IMR-90 (cell line): Measurements from ENCODE around the gene EML4. TPM values are rescaled to one million over a fixed set of nuclear protein-coding genes. Genes with fewer than 3 reads are reported as not detected.

Experiments
- ATAC-seq: fragments of 200-7000 bp; cut with Tn5 transposase; 2 replicates; pipeline ENCODE4 v1.9.1; 2020; ENCODE audit warnings: low read depth, mild to moderate bottlenecking, moderate library complexity
- BruUV-seq: library from RNA; stranded (reverse); fragments of 400-500 nt; replicated peaks from 2 replicates; lab custom pipeline; 2021; lab: Mats Ljungman, UMichigan
- CTCF ChIA-PET: fragments of 300-600 bp; formaldehyde crosslinking; extraction: SDS; loops from one replicate; lab custom pipeline; 2021; ENCODE audit warnings: antibody characterized with exemption; lab: Yijun Ruan, JAX
- POLR2A ChIA-PET: fragments of 300-600 bp; sonication (Branson Sonifier 250); formaldehyde crosslinking; loops from one replicate; lab custom pipeline; 2022; ENCODE audit warnings: antibody characterized with exemption; ENCODE audit not compliant: unreplicated experiment; lab: Charles Lee
- DNase-seq: peaks from one replicate; pipeline ENCODE4 v3.0.0; 2013
- H2AFZ ChIP-seq: replicated peaks from 2 replicates; pipeline ENCODE3; 2013; ENCODE audit warnings: low read length, mild to moderate bottlenecking; ENCODE audit not compliant: poor library complexity
- H2AK5ac ChIP-seq: 2 replicates; pipeline ENCODE4 v1.6.1; 2013; ENCODE audit warnings: low read depth, low read length, inconsistent platforms
- H2AK9ac ChIP-seq: replicated peaks from 2 replicates; pipeline ENCODE3; 2013; ENCODE audit warnings: mild to moderate bottlenecking, low read depth, low read length, moderate library complexity; ENCODE audit not compliant: poor library complexity
- H2BK120ac ChIP-seq: 2 replicates; pipeline ENCODE4 v1.6.1; 2013; ENCODE audit warnings: low read depth, low read length, inconsistent platforms
- H2BK15ac ChIP-seq: 3 replicates; pipeline ENCODE4 v1.6.1; 2013; ENCODE audit warnings: low read depth, low read length, inconsistent platforms
- H2BK20ac ChIP-seq: 2 replicates; pipeline ENCODE4 v1.6.1; 2013; ENCODE audit warnings: low read depth, mild to moderate bottlenecking, inconsistent platforms, low read length, moderate library complexity
- H2BK5ac ChIP-seq: 2 replicates; pipeline ENCODE4 v1.6.1; 2013; ENCODE audit warnings: mild to moderate bottlenecking, low read depth, low read length, inconsistent platforms; ENCODE audit not compliant: poor library complexity, severe bottlenecking
- H3K14ac ChIP-seq: replicated peaks from 2 replicates; pipeline ENCODE4 v1.6.1; 2013; ENCODE audit warnings: low read depth, low read length, inconsistent platforms
- H3K18ac ChIP-seq: 2 replicates; pipeline ENCODE4 v1.6.1; 2013; ENCODE audit warnings: low read depth, low read length, control low read depth
- H3K23ac ChIP-seq: 2 replicates; pipeline ENCODE4 v1.6.1; 2013; ENCODE audit warnings: low read depth, low read length, inconsistent platforms
- H3K27ac ChIP-seq: 2 replicates; pipeline ENCODE4 v1.5.1; 2013; ENCODE audit warnings: mild to moderate bottlenecking, control low read depth, low read length; ENCODE audit not compliant: insufficient read depth
- H3K27me3 ChIP-seq: 2 replicates; pipeline ENCODE4 v1.6.1; 2013; ENCODE audit warnings: low read length; ENCODE audit not compliant: control insufficient read depth, insufficient read depth
- H3K36me3 ChIP-seq: 2 replicates; pipeline ENCODE4 v1.6.1; 2013; ENCODE audit warnings: low read length, mixed read lengths; ENCODE audit not compliant: control insufficient read depth, insufficient read depth
- H3K4ac ChIP-seq: 2 replicates; pipeline ENCODE4 v1.6.1; 2013; ENCODE audit warnings: low read depth, low read length, inconsistent platforms
- H3K4me1 ChIP-seq: 2 replicates; pipeline ENCODE4 v1.6.1; 2013; ENCODE audit warnings: low read length, mixed read lengths; ENCODE audit not compliant: control insufficient read depth, insufficient read depth
- H3K4me2 ChIP-seq: 2 replicates; pipeline ENCODE4 v1.6.1; 2013; ENCODE audit warnings: low read depth, mild to moderate bottlenecking, control low read depth, low read length, moderate library complexity
- H3K4me3 ChIP-seq: 2 replicates; pipeline ENCODE4 v1.5.1; 2013; ENCODE audit warnings: low read depth, mild to moderate bottlenecking, control low read depth, low read length, moderate library complexity; ENCODE audit not compliant: insufficient read depth
- H3K56ac ChIP-seq: 2 replicates; pipeline ENCODE4 v1.6.1; 2013; ENCODE audit warnings: low read length, inconsistent platforms; ENCODE audit not compliant: insufficient read depth; ENCODE audit errors: extremely low read depth
- H3K79me1 ChIP-seq, 2 experiments: 2 replicates each; pipeline ENCODE4 v1.6.1; 2013; ENCODE audit warnings: low read length in 2 of 2, inconsistent platforms in 1 of 2, low read depth in 1 of 2
- H3K9ac ChIP-seq: 2 replicates; pipeline ENCODE4 v1.6.1; 2013; ENCODE audit warnings: low read depth, low read length, control low read depth
- H3K9me1 ChIP-seq: 2 replicates; pipeline ENCODE4 v1.6.1; 2013; ENCODE audit warnings: low read length, inconsistent platforms; ENCODE audit not compliant: insufficient read depth
- H3K9me3 ChIP-seq: 2 replicates; pipeline ENCODE4 v1.6.1; 2013; ENCODE audit warnings: low read length; ENCODE audit not compliant: control insufficient read depth, insufficient read depth
- H4K20me1 ChIP-seq: 2 replicates; pipeline ENCODE4 v1.6.1; 2013; ENCODE audit warnings: low read length, inconsistent platforms; ENCODE audit not compliant: insufficient read depth
- H4K5ac ChIP-seq: 2 replicates; pipeline ENCODE4 v1.6.1; 2013; ENCODE audit warnings: mild to moderate bottlenecking, low read depth, low read length, control low read depth
- H4K8ac ChIP-seq, 2 experiments: 2 replicates each; pipeline ENCODE4 v1.6.1; 2013; ENCODE audit warnings: low read depth in 2 of 2, low read length in 2 of 2, control low read depth in 1 of 2, inconsistent platforms in 1 of 2
- H4K91ac ChIP-seq: 2 replicates; pipeline ENCODE4 v1.6.1; 2013; ENCODE audit warnings: low read depth, low read length, inconsistent platforms; ENCODE audit not compliant: insufficient read depth
- BHLHE40 ChIP-seq: fragments of 150-350 bp; IDR thresholded peaks from 2 replicates; pipeline ENCODE4 v1.6.1; 2016; ENCODE audit warnings: mild to moderate bottlenecking, low read depth, low read length
- CHD1 ChIP-seq: IDR thresholded peaks from 2 replicates; pipeline ENCODE4 v1.6.1; 2012; ENCODE audit warnings: low read depth, low read length, improper control_type of control experiment
- CTCF ChIP-seq: conservative IDR thresholded peaks from 2 replicates; pipeline ENCODE4 v1.5.1; 2012; ENCODE audit warnings: mild to moderate bottlenecking, low read depth, low read length, improper control_type of control experiment
- FOS ChIP-seq: fragments of 150-350 bp; IDR thresholded peaks from 2 replicates; pipeline ENCODE4 v1.6.1; 2016; ENCODE audit warnings: low read depth, low read length
- MAFK ChIP-seq: IDR thresholded peaks from 2 replicates; pipeline ENCODE4 v1.6.1; 2012; ENCODE audit warnings: low read depth, low read length, improper control_type of control experiment
- MAZ ChIP-seq: IDR thresholded peaks from 2 replicates; pipeline ENCODE4 v1.6.1; 2012; ENCODE audit warnings: low read depth, mild to moderate bottlenecking, low read length, improper control_type of control experiment, moderate library complexity, borderline replicate concordance
- RFX5 ChIP-seq: IDR thresholded peaks from 2 replicates; pipeline ENCODE4 v1.8.0; 2012; ENCODE audit warnings: low read depth, mild to moderate bottlenecking, low read length, moderate library complexity
- SMC3 ChIP-seq: fragments of 150-350 bp; IDR thresholded peaks from 2 replicates; pipeline ENCODE4 v1.6.1; 2016; ENCODE audit warnings: low read depth, mild to moderate bottlenecking, antibody characterized with exemption, low read length, moderate library complexity
- WGBS, 2 experiments: methylation state at CpG; one replicate each; pipeline versions ENCODE4 v1.1.5 to v1.1.7; 2013; ENCODE audit warnings: missing lambda C conversion rate in 2 of 2; ENCODE audit not compliant: insufficient read length in 1 of 2; ENCODE audit errors: extremely low coverage in 2 of 2; 5-methylcytosine and 5-hydroxymethylcytosine counted together
- dilution Hi-C: fragments of 300-500 bp; cut with HindIII; formaldehyde crosslinking; loops from one replicate; pipeline ENCODE4 v1.14.3; 2018; ENCODE audit warnings: low sequenced_read_pairs; ENCODE audit not compliant: unreplicated experiment
- in situ Hi-C: fragments of 300-500 bp; cut with MboI; formaldehyde crosslinking; loops from 3 replicates; pipeline ENCODE4 v1.14.3; 2019; ENCODE audit warnings: low sequenced_read_pairs, inconsistent platforms, mixed read lengths
- intact Hi-C: fragments of 100-400 bp; cut with micrococcal nuclease; formaldehyde crosslinking; loops from 2 replicates; pipeline ENCODE4 v1.10.0; 2022
- polyA plus RNA-seq, 3 experiments: library from polyadenylated mRNA; depleted of rRNA; stranded (reverse); fragments of >200 nt; gene quantifications; 2 replicates each; pipeline ENCODE4 v1.2.3, GENCODE V29; 2012; ENCODE audit warnings: low replicate concordance in 1 of 3
- total RNA-seq: library from RNA; depleted of rRNA; stranded (reverse); fragments of >200 nt; gene quantifications from 2 replicates; pipeline ENCODE4 v1.2.3, GENCODE V29; 2012
- TF ChIP-seq, protein P1 (sequence below): fragments of 150-350 bp; IDR thresholded peaks from 2 replicates; pipeline ENCODE4 v1.6.1; 2016; ENCODE audit warnings: low read depth, mild to moderate bottlenecking, low read length, moderate library complexity, borderline replicate concordance
- TF ChIP-seq, protein P2 (sequence below): fragments of 150-350 bp; IDR thresholded peaks from 2 replicates; pipeline ENCODE4 v1.6.1; 2017; ENCODE audit warnings: mild to moderate bottlenecking, antibody characterized with exemption, low read length, low read depth

EML4 gene
- total and polyA plus RNA-seq, 2 of the 4 experiments (the other 2 are of a cell fraction) = 29.7 to 73.7 TPM

DNA sequence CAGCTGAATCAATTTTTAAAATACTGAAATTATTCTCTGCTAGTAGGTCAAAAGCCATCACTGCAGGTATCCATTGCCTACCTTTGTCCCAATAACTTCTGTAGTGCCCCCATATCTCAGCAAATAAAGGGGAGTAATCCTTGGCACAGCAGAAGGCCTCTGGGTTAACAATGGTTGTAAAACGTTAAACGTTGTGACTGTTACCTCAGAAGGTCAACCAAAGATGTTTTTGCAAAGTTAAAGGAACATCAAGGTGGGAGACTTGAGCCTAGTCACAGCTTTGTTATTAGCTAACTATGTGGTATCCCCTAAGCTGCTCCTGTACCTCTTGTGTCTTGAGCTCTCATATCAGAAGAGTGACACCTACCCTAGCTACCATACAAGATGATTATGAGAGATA is 131.4 kb downstream of the EML4 start:
- in situ Hi-C loops (no loop called here), dilution Hi-C loops (no loop called here)

More for the DNA sequence above, 131.4 kb downstream of the EML4 start:
- POLR2A ChIA-PET = no interaction called here
- H2AK9ac ChIP-seq = no peak overlapping the region
- intact Hi-C loops = no loop called here
- H3K4me3 ChIP-seq = no peak overlapping the region
- H3K23ac ChIP-seq = no peak overlapping the region
- no peaks in the 10 kb centered on the region for H3K9me1 ChIP-seq
- H2BK20ac ChIP-seq = no peak overlapping the region
- no peak overlapping the region for H3K18ac ChIP-seq
- H3K4ac ChIP-seq = no peak overlapping the region
- H3K36me3 ChIP-seq = peaks cover 24% of the 10 kb centered on the region
- no peak overlapping the region for H3K56ac ChIP-seq
- no peaks in the 10 kb centered on the region; a peak in 1 of 4 replicates for H3K79me1 ChIP-seq
- no peak overlapping the region for H3K4me2 ChIP-seq
- H3K4me1 ChIP-seq = no peaks in the 10 kb centered on the region
- no peaks in the 10 kb centered on the region for H3K9me3 ChIP-seq
- no peaks in the 10 kb centered on the region for H4K20me1 ChIP-seq
- H2AK5ac ChIP-seq = no peak overlapping the region
- H3K14ac ChIP-seq = no peak overlapping the region
- no peak overlapping the region; the same call in 1 of the 2 replicates for H4K5ac ChIP-seq
- H2AFZ ChIP-seq = no peak overlapping the region
- H2BK5ac ChIP-seq = no peak overlapping the region
- CTCF ChIA-PET = no interaction called here
- H3K9ac ChIP-seq = no peak overlapping the region
- no peak overlapping the region for H3K27ac ChIP-seq
- no peak overlapping the region for H4K91ac ChIP-seq
- H3K27me3 ChIP-seq = no peaks in the 10 kb centered on the region
- H4K8ac ChIP-seq = no peak overlapping the region
- no peak for ATAC-seq
- no TSS peak for BruUV-seq
- no peak overlapping the region for H2BK120ac ChIP-seq
- WGBS, 2 experiments = no CpG with 5 or more reads among the region's 2 CpGs
- DNase-seq = no peak
- no peak overlapping the region for H2BK15ac ChIP-seq
- TF ChIP-seq, protein P1, sequence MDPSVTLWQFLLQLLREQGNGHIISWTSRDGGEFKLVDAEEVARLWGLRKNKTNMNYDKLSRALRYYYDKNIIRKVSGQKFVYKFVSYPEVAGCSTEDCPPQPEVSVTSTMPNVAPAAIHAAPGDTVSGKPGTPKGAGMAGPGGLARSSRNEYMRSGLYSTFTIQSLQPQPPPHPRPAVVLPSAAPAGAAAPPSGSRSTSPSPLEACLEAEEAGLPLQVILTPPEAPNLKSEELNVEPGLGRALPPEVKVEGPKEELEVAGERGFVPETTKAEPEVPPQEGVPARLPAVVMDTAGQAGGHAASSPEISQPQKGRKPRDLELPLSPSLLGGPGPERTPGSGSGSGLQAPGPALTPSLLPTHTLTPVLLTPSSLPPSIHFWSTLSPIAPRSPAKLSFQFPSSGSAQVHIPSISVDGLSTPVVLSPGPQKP = no peak
- no peak for TF ChIP-seq RFX5
- no peak for TF ChIP-seq SMC3
- no peak for TF ChIP-seq BHLHE40
- TF ChIP-seq, protein P2, sequence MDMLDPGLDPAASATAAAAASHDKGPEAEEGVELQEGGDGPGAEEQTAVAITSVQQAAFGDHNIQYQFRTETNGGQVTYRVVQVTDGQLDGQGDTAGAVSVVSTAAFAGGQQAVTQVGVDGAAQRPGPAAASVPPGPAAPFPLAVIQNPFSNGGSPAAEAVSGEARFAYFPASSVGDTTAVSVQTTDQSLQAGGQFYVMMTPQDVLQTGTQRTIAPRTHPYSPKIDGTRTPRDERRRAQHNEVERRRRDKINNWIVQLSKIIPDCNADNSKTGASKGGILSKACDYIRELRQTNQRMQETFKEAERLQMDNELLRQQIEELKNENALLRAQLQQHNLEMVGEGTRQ = no peak
- no peak for TF ChIP-seq MAZ
- no peak for TF ChIP-seq FOS
- TF ChIP-seq CHD1 = no peak
- no peak for TF ChIP-seq CTCF
- TF ChIP-seq MAFK = no peak
